ENCODE measurements around the gene LHX1.

- TF ChIP-seq CTCF (IDR thresholded peaks at IDR 0.05) (no peak), POLR2A (IDR thresholded peaks at IDR 0.05) (no peak)
These were observed 5.4 kb downstream of the LHX1 start for GRCh38 chr17:36942631-36943125.
